Smooth muscle cell of the brain vasculature (primary cell): ENCODE measurements around the gene CTNNA1.
"Not testable (repeated sequence)": the region's sequence is repeated elsewhere in the genome, so short reads cannot be mapped to it uniquely, and the experiment has no call there.

Experiments
- DNase-seq: peaks from one replicate; pipeline ENCODE4 v3.0.0-alpha.2; 2012; ENCODE audit warnings: low read depth, low spot score

CTNNA1 gene

DNA sequence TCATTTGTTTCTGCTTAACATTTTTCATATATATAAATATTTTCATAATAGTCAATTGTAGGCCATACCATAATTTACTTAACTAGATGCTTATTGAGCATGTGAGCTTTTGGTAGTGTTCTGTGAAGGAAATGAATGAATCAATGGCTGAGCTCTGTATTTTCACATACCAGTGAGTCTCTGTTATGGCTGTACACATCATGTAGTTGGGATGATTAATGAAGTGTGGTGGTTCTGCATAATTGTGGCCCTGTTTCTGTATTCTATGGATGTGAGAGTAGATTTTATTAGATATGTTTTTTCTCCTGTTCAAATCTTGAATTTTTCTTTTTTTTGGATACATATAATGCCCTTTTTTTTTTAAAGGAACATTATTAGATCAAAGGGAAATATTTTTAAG is 56.2 kb downstream of the CTNNA1 start:
- no peak for DNase-seq

DNA sequence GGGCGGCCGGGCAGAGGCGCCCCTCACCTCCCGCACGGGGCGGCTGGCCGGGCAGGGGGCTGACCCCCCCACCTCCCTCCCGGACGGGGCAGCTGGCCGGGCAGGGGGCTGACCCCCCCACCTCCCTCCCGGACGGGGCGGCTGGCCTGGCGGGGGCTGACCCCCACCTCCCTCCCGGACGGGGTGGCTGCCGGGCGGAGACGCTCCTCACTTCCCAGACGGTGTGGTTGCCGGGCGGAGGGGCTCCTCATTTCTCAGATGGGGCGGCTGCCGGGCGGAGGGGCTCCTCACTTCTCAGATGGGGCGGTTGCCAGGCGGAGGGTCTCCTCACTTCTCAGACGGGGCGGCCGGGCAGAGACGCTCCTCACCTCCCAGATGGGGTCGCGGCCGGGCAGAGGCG is 57.6 kb downstream of the CTNNA1 start:
- not testable (repeated sequence) for DNase-seq

DNA sequence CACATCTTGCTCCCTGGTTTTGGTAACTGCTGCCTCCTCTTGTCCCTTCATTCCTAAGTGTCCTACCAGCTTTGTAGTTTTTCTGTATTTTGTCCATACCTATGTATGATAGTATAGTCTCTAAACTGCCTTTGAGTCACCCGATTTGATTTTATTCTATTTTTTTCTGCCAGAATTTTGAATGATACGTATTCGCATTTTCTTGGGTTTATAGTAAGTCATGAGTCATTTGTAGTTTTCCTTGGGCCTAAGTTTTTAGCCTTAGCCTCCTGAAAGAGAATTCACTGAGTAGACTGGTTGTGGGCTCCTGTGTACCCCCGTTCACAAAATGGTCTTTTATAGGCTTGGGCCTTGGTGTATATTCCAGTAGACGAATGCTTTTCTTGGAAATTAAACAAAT is 62.3 kb downstream of the CTNNA1 start:
- no peak for DNase-seq

DNA sequence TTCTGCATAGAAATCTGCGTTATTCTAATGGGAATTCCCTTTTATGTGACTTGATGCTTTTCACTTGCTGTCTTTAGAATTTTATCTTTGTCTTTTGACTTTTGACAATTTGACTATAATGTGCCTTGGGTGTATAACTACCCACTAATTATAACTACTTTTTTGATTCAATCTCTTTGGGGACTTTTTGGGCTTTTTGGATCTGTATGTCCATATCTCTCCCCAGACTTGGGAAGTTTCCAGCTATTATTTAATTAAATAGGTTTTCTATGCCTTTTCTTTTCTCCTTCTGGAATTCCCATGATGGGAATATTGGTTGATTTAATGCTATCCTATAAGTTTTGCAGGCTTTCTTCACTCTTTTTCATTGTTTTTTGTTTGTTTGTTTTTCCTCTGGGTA is 64.0 kb downstream of the CTNNA1 start:
- DNase-seq: no peak

DNA sequence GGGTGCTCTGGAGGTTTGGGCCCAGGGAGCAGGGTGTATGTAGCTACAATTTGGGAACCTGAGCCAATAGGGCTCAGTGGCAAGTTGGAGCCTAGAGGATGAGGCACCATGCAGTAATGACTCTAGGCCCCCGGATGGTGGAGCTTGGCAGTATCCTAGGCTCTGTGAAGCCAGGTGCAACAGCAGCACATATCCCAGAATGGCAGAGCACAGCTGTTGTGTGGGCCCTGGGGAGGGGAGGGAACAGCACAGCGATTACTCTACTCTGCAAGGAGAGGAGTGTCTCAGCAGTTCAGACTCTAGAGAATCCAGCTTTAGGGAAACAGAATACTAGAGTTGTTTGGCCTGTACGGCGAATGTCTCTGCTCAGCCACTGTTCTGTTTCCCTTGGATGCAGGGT is 65.9 kb downstream of the CTNNA1 start:
- no peak for DNase-seq

DNA sequence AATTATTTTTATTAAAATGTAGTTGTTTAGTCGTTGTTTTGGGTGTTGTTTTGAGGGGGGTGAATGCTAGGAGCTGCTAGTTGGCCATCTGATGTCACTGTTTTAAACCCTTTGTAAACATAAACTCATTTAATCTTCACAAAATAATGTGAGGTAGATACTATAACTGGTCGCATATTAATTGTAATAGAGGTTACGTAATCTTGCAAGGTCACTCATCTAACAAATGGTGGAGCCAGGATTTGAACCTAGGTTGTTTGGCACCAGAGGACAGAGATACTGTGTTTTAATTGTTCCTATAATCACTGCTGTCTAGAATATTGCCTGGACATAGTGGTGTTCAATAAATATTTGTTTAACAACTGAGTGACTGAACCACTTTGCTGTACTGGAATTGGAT is 67.5 kb downstream of the CTNNA1 start:
- no peak for DNase-seq

DNA sequence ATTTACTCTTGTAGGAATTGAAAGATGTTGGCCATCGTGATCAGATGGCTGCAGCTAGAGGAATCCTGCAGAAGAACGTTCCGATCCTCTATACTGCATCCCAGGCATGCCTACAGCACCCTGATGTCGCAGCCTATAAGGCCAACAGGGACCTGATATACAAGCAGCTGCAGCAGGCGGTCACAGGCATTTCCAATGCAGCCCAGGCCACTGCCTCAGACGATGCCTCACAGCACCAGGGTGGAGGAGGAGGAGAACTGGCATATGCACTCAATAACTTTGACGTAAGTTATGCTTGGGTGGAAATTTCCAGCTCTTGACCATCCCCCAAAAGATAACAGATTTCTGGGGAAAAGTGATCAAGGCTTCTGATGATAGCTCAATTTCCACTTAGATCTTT is 71.3 kb downstream of the CTNNA1 start:
- no peak for DNase-seq

DNA sequence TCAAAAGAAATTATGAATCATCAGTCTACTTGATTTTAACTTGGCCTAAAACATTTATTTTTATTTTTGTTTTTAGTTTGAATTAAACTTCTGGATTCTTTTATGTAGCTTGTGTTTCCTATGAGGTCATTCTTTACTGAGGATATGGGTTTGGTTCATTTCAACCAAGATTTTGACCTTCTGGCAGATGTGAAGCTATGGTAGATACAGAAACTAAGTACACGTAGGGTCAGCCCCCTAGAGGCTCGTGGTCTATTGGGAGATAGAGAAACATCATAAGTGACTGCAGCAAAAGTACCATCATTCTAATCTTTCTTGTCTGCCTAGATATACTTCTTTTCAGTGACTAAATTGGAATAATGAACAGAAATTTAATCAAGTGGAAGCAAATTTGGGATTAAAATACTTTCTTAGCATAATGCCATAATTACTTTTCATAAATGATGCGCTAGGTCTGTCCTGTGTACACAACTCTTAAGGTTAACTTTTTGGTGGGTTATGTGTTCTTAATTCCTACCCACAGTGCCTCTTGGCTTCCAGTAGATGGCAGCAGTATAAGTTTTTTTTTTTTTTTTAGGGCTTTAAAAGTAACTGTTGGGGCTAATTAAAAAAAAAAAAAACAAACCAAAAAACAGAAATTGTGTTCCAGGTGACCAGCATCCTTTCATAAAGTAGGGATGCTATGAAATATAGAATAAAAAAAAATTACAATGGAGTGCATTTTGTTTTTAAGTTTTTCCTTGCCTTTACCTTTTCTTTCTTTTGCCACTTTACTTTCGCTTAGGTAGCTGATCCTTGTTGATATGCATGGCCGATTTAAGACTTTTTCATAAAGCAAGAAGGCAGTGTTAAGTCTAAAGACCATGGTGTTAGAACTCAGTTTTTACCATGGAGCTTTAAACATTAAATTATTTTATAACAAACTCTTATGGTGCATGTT is 72.0 kb downstream of the CTNNA1 start:
- no peak for DNase-seq

DNA sequence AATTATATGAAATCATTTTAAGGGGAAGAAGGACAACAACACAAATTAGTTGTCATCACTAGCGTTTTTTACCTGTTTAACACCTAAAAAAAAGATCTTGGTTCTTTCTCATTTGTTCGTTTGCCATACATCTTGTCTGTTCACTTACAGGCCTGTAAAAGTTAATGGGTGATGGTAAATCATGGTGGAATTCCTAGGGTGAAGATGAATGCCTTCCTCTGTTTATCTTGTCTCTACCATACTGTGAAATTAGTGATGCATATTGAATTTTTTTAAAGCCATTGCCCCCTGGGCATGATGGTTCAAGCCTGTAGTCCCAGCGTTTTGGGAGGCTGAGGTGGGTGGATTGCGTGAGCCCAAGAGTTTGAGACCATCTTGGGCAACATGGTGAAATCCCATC is 75.3 kb downstream of the CTNNA1 start:
- DNase-seq: no peak

DNA sequence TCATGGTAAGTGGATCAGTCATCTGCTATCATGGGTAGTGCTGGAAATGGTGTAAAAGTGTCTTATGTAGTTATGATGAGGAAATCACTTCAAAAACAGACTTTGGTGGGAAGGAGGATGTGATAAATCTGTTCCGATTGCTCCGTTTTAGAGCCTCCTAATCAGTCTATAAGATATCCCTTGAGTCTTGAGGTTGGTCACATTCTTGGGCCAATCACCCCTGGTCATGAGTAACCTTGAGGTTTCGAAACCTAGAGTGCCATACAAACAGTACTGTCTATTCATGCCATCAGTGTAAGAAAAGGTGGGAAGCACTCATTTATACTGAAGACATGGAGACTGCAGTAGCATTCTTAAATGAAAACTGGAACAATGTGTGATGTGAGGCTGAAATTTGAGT is 76.1 kb downstream of the CTNNA1 start:
- DNase-seq: no peak

DNA sequence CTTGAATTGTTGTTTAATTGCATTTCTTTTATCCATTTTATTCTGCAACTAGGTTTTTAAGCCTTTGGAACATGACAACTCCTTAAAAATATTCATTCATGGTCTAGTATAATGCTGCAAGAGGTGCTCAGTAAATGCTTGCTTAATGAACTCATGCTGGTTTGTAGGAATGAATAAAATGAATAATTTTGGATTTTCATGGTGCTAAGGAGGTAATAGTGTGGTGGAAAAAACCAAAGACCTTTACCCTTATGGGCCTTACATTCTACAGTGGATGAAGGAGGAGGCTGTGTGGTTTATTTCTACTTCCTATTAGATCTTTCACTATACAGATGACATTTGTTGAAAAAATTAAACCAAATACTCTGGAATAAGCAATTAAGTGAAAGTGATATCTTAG is 78.5 kb downstream of the CTNNA1 start:
- no peak for DNase-seq

DNA sequence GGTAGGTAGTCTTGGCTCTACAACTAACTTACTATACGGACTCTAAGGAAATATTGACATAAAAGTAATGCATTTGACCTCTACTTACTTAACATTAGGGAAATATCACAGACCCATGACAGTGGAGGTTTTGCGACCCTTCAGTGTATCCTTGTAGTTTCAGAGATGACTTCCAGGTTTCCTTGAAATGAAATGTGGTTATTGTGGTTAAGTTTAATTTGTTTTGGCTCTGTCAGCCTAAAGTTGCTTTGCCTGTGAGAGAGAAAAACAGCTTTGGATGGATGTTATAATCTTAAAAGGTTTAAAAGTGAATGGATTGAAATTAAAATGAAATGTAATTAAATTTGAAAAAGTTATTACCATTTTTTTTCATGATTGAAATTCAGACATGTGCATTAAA is 79.0 kb downstream of the CTNNA1 start:
- peak; percentile 36 for DNase-seq

DNA sequence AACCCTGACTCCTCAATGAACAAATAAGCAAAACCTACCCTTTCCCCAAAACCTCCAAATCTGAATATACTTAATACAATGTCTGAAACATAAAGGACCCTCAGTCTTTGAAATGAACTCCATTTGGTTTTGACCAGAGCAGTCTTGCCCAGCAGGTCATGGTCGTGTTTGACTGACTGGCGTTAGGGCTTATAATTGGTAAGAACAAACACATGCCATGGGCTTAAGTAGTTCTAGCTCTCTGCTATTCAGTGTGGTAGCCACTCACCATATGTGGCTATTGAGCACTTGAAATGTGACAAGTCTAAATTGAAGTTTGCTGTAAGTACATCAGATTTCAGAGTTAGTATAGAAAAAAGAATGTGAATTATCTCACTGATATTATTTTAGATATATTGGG is 79.9 kb downstream of the CTNNA1 start:
- no peak for DNase-seq

DNA sequence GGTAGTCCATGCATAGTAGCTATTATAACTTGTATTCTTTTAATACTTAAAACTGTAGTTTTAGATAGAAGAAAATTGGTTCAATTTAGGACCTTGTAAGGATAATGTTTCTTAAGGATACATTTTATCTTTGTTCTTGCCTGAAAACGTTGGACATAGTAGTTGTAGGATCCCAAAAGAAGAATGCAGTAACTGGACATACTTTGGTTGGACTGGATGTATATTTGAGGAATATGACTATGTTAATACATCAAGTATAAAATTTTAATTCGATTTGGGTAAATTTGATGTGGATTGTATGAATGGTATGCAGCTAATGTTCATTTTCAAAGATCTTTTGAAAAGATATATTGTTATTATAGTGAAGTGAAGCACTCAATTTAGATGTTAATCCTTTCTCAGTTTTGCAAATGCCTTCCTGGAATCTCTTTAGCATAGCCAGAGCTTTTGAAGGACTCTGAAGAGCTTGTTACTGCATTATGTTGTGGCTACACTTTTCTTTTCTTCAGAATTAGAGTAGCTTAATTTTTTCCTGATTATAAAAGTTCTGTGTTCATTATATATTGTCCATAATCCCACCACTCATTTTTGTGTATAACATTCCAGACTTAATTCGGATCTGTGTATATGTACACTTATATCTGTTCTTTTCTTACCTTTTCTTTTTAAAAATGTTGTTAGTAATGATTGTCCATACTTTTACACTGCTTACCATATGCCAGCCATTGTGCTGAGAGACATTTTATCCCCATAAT is 80.7 kb downstream of the CTNNA1 start:
- no peak for DNase-seq

DNA sequence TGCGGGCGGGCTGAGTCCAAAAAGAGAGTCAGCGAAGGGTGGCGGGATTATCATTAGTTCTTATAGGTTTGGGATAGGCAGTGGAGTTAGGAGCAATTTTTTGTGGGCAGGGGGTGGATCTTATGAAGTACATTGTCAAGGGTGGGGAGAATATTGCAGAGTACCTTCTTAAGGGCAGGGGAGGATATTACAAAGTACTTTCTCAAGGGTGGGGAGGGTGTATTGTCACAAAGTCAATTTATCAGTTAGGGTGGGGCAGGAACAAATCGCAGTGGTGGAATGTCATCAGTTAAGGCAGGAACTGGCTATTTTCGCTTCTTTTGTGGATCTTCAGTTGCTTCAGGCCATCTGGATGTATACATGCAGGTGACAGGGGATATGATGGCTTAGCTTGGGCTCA is 81.6 kb downstream of the CTNNA1 start:
- not testable (repeated sequence) for DNase-seq

DNA sequence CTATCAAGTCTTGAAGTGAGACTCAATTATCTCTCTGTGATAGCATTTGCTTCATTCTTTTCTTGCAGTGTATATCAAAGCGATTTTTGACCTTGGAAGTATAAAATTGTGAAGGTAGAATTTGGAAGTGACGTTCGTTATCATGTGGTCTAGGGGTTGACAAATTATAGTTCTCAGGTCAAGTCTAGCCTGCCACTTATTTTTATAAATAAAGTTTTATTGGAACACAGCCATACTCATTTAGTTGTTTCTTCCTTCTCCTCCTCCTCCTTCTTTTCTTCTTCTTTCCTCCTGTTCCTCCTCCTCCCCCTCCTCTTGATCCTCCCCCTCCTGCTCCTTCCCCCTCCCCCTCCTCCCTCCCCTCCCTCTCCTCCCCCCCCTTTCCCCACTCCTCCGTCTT is 83.9 kb downstream of the CTNNA1 start:
- no peak for DNase-seq

DNA sequence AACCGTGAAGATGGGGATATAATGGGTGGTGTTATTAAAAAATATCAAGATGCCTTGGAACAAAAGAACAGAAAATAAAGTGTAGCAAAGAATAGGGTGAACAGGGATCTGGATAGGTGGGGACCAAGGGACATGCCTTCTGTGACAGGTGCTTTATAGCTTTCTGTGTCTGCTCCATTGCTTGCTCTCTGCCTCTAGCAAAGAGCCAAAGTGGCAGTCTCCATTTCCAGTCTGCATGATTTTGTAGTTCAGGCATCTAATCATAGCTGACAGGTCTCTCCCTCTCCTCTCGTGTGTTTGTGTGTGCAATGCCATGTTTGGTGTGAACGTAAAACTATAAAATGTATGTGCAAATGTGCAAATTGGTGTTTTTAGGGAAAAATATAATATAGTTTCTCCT is 86.9 kb downstream of the CTNNA1 start:
- no peak for DNase-seq

DNA sequence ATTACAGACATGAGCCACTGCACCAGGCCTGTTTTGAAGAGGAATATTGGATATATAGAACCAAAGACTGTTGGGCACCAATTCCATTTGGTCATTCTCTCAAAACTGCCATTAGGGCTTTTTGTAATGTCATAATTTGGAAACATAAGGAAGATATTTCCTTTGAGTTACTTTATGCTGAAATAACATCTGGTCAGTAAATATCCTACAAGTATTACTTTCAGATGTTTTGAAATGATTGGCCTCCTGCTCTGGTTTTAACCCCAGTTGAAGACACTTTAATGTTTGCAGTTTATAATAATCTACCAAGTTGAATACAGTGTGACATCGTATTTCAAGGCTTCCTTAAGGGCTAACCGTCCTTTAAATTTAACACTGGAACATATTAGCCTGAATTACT is 88.3 kb downstream of the CTNNA1 start:
- DNase-seq: no peak

DNA sequence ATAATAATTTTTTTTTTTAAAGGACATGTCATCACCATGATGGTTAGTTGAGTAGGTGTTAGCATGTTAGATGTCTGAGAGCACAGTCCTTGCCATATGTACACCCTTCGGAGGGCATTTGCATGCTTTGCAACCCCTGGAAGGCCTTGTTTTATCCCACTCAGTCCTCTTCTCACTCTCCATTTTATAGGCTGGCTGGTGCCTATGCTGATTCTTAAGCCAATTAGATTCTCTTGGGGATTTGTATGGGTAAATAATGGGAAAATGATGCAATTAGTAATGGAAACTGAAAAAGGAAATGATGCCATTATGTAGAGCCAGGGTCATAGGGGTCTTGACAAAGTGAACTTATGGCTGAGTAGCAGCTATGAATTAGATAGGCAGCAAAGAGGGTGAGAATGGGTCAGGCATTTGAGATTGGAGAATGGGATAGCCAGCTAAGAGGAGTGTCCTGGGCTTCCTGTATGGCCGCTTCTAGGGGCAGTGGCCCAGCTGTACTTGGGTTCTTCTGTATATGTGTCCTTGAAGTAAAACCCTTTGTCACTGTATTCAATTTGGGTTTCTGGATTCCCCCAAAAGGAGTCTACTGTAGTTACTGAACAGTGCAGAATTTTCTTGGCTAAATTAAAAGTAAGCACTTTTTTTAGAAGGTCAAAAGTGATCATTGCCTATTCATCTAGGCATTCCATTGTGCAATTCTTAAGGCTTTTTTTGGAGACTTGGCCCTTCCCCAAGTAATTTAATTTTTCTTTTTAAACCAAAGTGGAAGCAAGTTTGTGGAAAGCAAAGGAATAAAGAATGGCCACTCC is 90.3 kb downstream of the CTNNA1 start:
- no peak for DNase-seq

DNA sequence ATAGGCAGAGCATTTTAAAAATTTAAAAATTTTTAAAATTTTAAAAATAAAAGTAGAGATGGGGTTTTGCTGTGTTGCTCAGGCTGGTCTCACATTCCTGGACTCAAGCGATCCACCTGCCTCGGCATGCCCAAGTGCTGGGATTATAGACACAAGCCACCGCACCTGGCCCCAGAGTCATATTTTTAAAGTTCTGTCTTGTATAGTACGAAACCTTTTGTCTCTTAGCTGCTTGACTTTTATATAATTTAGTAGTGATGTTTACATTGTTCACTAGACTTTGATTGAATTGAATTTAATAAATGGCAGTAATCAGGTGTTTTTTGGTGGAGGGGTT is 90.9 kb downstream of the CTNNA1 start:
- DNase-seq: no peak

DNA sequence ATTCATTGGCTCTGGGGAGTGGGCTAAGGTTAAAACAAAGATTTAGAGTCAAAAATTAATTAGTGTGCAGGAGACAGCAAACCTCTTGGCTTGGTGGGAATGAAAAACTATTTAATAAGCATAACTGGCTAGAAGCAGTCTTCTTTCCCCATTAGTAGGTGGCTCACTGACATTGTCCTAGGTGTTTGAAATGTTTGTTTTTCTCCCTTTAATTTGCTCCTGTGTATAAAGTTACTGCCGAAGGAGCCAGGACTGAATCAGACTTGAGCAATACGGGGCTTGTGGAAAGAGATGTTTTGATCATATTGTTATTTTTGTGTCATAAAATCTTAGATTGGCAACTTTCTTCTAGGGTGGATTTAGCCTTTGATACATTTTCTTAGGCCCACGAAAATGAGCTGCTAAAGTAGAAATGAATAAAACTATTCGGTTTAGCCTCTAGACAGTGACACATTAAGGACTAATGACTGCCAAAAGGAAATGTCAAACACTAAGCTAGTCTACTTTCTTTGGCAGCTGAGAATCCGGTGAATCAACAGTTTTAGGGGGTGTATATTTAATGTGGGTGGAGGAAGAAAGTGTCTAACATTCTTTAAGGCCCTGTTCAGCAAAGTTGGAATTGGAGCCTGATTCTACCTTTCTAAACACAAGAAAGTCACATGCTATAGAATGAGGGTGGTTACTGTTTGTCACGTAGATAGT is 91.7 kb downstream of the CTNNA1 start:
- no peak for DNase-seq

DNA sequence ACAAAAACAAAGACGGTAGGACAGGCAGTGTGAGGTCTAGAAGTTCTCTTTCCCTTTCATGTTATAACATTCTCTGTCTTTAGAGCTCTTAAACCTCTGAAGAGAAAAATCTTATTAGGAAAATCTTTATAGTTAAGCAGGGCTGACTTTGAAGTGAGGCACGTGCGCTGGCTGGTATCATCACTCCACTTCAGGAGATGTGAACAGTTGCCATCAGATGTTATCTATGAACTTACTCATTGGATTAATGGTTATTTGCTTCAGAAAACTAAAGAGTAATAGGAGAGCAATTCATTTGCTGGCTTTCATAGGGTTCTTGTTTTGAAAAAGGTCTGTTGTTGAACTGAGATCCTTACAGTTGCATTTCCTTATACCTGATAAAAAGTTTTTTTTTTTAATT is 96.2 kb downstream of the CTNNA1 start:
- no peak for DNase-seq
